ENCODE measurements around the gene GHRHR. TPM values are rescaled to one million over a fixed set of nuclear protein-coding genes. Genes with fewer than 3 reads are reported as not detected.

Gene GHRHR
- total RNA-seq, 2 experiments from 2014 or later: not detected

DNA sequence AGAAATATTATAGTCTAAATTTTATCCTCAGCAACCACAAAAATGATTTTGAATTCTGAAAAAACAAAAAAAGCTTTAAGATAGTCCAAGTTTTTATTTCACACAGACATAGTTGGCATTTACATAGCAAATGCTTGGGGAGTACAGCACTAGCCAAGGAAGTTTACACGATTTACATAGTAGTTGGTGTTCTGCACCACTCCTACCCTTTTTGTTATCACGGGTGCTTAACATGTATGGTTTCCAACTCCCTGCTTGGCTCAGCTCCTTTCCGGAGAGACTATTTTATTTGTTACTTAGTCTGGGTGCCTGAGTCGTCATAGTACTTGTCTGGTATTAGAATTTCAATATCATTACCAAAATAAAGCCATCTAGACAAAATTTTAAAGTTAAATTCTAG lies 8.8 kb upstream of the GHRHR start:
- Mint-ChIP-seq H3K27ac (no peak overlapping the region), H3K27me3 (peaks cover 23% of the 10 kb centered on the region), H3K4me1 (no peaks in the 10 kb centered on the region), H3K4me3 (no peak overlapping the region), H3K36me3 (ENCODE audit: low read depth) (no peaks in the 10 kb centered on the region), H3K9me3 (no peaks in the 10 kb centered on the region)
- DNase-seq: no peak
- POLR2A ChIA-PET: no interaction called here
- CTCF ChIA-PET: interaction anchor here (1.2 kb wide), 1 partner anchor 17 kb away, joined by 3 read pairs; no protein-coding TSS in a partner anchor

DNA sequence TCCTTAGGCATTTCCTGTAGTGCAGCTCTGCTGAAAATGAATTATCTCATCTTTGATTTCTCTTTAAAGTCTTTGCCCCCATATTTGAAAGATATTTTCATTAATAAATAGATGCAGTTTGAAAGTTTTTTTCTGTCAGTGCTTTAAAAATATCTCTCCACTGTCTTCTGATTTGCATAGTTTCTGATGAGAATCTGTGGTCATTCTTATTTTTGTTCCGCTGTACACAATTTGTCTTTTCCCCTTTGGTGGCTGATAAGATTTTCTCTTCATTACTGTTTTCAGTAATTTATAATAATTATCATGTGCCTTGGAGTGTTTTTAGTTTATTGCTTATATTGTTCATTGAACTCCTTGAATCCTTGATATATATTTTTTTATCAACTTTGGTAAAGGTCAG lies 7.0 kb upstream of the GHRHR start:
- ChIA-PET POLR2A (interaction anchor here (0.6 kb wide), 1 partner anchor 882 kb away, joined by 3 read pairs; no protein-coding TSS in a partner anchor), CTCF (no interaction called here)
- Mint-ChIP-seq H3K27me3 (peaks cover 17% of the 10 kb centered on the region), H3K36me3 (ENCODE audit: low read depth) (no peaks in the 10 kb centered on the region), H3K9me3 (no peaks in the 10 kb centered on the region), H3K4me1 (no peaks in the 10 kb centered on the region), H3K4me3 (no peak overlapping the region), H3K27ac (no peak overlapping the region)
- no peak for DNase-seq

DNA sequence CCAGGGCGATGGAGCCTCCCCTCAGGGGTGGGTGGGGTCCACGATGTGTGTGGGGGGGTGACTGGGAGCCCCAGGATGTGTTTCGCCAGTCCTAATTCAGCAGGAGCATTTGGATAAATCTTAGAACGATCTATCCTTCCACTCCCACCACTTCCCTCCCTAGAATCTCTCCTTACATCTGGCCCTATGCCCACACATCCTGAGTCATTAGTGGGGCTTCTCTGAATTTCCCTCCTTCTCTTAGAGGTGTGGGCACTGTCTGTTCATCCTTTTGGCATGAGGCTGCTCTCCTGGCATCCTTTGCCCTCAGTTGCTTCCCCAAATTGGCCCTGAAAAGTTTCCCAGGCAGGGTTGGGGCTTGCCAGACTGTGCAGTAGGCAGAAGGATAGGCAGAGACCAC lies 1.6 kb downstream of the GHRHR start:
- H3K4me1 Mint-ChIP-seq: no peaks in the 10 kb centered on the region
- no peaks in the 10 kb centered on the region for H3K9me3 Mint-ChIP-seq
- H3K27ac Mint-ChIP-seq: no peak overlapping the region
- H3K4me3 Mint-ChIP-seq: no peak overlapping the region
- ChIA-PET CTCF (interaction anchor here (0.8 kb wide), 1 partner anchor 8 kb away, joined by 3 read pairs; no protein-coding TSS in a partner anchor), POLR2A (no interaction called here)
- H3K27me3 Mint-ChIP-seq: peaks cover 5% of the 10 kb centered on the region
- H3K36me3 Mint-ChIP-seq (ENCODE audit: low read depth): no peaks in the 10 kb centered on the region
- no peak for DNase-seq

DNA sequence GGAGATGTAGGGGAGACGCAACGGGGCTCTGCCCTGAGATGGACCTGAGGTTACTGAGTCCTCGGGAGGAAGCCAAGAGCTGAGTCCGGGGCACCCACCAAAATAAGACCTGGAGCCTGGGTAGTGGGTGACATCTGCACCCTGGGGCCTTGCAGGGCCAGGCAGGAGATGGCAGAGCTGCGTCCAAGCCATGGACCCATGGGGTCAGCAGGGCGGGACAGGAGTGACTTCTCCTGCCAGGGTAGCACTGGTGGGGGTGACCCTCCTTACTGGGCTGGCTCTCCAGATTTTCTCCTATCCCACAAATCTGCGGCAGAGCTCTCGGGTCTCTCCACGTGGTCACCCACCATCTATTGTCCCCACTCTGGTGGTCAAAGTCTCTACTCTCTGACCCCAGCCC lies 2.1 kb downstream of the GHRHR start:
- POLR2A ChIA-PET: no interaction called here
- peaks cover 5% of the 10 kb centered on the region for H3K27me3 Mint-ChIP-seq
- H3K36me3 Mint-ChIP-seq (ENCODE audit: low read depth): no peaks in the 10 kb centered on the region
- H3K27ac Mint-ChIP-seq: no peak overlapping the region
- no peaks in the 10 kb centered on the region for H3K9me3 Mint-ChIP-seq
- DNase-seq: no peak
- H3K4me3 Mint-ChIP-seq: no peak overlapping the region
- H3K4me1 Mint-ChIP-seq: no peaks in the 10 kb centered on the region
- CTCF ChIA-PET: no interaction called here

DNA sequence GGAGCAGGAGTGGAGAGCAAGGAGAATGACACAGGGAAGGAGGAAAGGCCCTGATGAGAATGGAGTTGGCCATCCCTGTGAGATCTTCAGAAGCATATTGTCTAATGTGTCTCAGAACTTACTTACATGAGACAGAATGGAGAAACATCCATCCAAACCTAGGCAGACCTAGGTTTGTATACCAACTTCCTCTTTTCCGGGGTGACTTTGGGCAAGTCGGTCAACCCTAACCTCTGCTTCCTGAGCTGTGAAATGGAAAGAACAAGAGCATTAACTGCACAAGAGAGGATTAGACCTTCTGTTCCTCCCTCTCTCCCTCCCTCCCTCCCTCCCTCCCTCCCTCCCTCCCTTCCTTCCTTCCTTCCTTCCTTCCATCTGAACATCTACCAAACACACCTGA lies 4.5 kb downstream of the GHRHR start:
- no peak overlapping the region for H3K27ac Mint-ChIP-seq
- CTCF ChIA-PET: no interaction called here
- H3K9me3 Mint-ChIP-seq: no peaks in the 10 kb centered on the region
- peaks cover 11% of the 10 kb centered on the region for H3K27me3 Mint-ChIP-seq
- H3K4me3 Mint-ChIP-seq: no peak overlapping the region
- no peak for DNase-seq
- no peaks in the 10 kb centered on the region for H3K36me3 Mint-ChIP-seq (ENCODE audit: low read depth)
- POLR2A ChIA-PET: no interaction called here
- peaks cover under 1% of the 10 kb centered on the region for H3K4me1 Mint-ChIP-seq

DNA sequence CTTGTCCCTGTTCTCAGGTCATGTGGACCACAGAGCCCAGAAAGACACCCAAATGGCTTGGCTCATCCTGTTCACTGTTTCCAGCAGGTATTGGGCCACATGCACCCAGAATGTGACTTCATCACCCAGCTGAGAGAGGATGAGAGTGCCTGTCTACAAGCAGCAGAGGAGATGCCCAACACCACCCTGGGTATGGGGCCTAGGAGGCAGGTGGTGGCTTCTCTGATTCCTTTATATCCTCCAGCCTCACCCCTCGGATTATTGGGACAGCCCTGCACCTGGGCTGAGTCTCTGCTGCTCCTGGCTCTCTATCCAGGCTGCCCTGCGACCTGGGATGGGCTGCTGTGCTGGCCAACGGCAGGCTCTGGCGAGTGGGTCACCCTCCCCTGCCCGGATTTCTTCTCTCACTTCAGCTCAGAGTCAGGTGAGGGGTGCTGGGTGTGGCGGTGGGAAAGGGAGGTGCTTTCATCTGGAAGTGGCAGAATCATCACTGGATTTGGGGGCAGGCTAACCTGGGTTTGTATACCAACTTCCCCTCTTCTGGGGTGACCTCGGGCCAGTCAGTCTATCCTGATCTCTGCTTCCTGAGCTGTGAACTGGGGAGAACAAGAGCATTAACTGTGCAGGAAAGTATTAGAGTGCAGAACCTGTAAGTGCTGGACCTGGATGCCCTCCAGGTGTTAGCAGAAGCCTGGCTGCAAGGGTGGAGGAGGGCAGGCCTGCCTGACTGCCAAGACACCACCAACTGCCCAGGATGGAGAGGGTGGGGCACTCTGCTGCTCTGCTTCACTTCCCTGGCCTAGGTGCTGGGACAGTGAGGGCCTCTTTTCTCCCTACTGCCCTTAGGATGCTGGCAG lies 5.2 kb downstream of the GHRHR start:
- no peak for DNase-seq
- no peak overlapping the region for H3K27ac Mint-ChIP-seq
- H3K4me1 Mint-ChIP-seq: peaks cover 2% of the 10 kb centered on the region
- CTCF ChIA-PET: no interaction called here
- H3K9me3 Mint-ChIP-seq: no peaks in the 10 kb centered on the region
- peaks cover 14% of the 10 kb centered on the region for H3K27me3 Mint-ChIP-seq
- H3K36me3 Mint-ChIP-seq (ENCODE audit: low read depth): no peaks in the 10 kb centered on the region
- no peak overlapping the region for H3K4me3 Mint-ChIP-seq
- POLR2A ChIA-PET: no interaction called here

DNA sequence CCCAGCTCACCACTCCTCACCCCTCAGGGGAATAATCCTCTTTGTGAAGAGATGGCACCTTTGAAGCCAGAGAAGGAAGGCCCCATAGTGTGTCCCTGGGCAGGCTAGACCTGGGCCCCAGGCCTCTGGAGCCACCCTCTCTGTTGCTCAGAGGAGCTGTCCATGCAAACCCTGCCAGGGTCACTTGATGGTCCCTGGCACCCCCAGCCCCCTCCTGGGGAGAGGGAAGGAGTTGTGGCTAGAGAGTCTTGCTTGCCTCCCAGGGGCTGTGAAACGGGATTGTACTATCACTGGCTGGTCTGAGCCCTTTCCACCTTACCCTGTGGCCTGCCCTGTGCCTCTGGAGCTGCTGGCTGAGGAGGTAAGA lies 5.8 kb downstream of the GHRHR start:
- H3K4me3 Mint-ChIP-seq: no peak overlapping the region
- H3K36me3 Mint-ChIP-seq (ENCODE audit: low read depth): no peaks in the 10 kb centered on the region
- peaks cover 6% of the 10 kb centered on the region for H3K4me1 Mint-ChIP-seq
- ChIA-PET CTCF (interaction anchor here (1.7 to 2.4 kb wide), 2 partner anchors 14 to 153 kb away, joined by 7 to 11 read pairs; no protein-coding TSS in a partner anchor), POLR2A (no interaction called here)
- H3K27ac Mint-ChIP-seq: no peak overlapping the region
- DNase-seq: no peak
- H3K27me3 Mint-ChIP-seq: peaks cover 14% of the 10 kb centered on the region
- no peaks in the 10 kb centered on the region for H3K9me3 Mint-ChIP-seq

DNA sequence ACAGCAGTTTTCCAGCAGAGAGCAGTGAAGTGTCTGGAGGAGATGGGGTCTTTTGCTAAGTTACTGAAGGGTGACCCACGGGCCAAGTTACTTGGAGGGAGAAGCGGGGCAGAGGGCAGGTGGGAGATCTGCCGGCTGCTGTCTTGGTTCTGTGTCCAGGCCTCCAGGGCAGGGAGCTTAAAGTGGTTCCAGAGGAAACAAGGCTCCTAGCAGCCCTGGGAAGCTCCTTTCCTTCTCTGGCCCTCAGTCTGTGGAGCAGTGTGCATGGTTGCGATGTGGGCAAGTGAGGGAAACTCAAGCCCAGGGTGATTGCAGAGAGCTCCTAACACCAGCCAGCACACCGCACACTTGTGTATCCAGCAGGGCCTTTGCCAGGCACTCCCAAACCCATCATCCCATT lies 6.3 kb downstream of the GHRHR start:
- Mint-ChIP-seq H3K9me3 (no peaks in the 10 kb centered on the region), H3K36me3 (ENCODE audit: low read depth) (no peaks in the 10 kb centered on the region), H3K27ac (no peak overlapping the region), H3K4me3 (no peak overlapping the region), H3K27me3 (peaks cover 14% of the 10 kb centered on the region), H3K4me1 (peaks cover 10% of the 10 kb centered on the region)
- POLR2A ChIA-PET: no interaction called here
- CTCF ChIA-PET: interaction anchor here (1.7 to 2.4 kb wide), 2 partner anchors 13 to 153 kb away, joined by 7 to 11 read pairs; no protein-coding TSS in a partner anchor
- no peak for DNase-seq

DNA sequence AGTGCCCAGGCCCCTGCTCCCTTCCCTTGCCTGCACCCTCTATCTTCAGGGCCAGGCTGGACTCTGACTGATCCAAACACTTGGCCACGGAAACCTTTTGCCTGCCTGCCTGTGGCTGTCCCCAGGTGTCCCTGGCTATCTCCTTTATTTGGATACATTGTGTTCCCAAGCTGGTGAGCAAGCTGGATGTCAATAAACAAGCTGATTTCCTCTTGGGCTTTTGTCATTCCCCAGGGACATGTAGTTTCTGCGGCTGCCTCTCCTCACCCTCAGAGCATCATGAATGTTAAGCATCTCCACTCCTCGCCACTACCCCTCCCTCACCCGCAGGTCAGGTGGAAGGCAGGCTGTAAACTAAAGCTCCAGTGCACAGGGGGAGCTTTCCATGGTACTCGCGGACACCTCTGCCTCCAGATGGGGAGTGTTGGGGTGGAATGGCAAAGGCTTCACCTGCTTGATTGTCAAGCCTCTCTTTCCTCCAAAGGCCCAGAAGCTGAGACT lies 6.9 kb downstream of the GHRHR start:
- H3K4me1 Mint-ChIP-seq: peaks cover 10% of the 10 kb centered on the region
- no peak overlapping the region for H3K4me3 Mint-ChIP-seq
- ChIA-PET POLR2A (no interaction called here), CTCF (interaction anchor here (0.6 to 2.4 kb wide), 3 partner anchors 13 to 152 kb away, joined by 3 to 11 read pairs (median 7); no protein-coding TSS in a partner anchor)
- no peak overlapping the region for H3K27ac Mint-ChIP-seq
- H3K27me3 Mint-ChIP-seq: peaks cover 14% of the 10 kb centered on the region
- no peaks in the 10 kb centered on the region for H3K9me3 Mint-ChIP-seq
- no peak for DNase-seq
- H3K36me3 Mint-ChIP-seq (ENCODE audit: low read depth): no peaks in the 10 kb centered on the region

DNA sequence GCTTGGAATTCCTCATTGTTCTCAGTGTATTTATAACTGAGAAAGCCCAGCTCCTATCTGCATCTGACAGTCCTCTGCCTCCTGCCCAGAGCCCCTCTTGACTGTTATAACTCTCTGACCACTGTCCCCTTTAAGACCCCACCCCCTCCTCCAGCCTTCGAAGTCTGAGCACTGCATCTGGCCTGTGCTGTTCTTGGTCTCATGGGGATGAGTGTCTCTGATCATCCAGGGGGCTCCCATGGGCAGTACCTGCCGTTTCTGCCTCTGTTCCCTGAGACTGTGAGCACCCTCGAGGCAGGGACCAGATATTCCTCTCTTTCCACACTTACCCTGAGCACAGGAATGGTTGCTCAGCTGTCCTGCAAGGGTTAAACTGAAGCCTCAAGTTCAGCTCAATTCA lies 7.7 kb downstream of the GHRHR start:
- ChIA-PET POLR2A (no interaction called here), CTCF (interaction anchor here (0.6 to 2.4 kb wide), 3 partner anchors 12 to 151 kb away, joined by 3 to 11 read pairs (median 7); no protein-coding TSS in a partner anchor)
- no peak for DNase-seq
- H3K9me3 Mint-ChIP-seq: no peaks in the 10 kb centered on the region
- H3K27ac Mint-ChIP-seq: no peak overlapping the region
- H3K27me3 Mint-ChIP-seq: peaks cover 14% of the 10 kb centered on the region
- H3K4me3 Mint-ChIP-seq: no peak overlapping the region
- peaks cover 10% of the 10 kb centered on the region for H3K4me1 Mint-ChIP-seq
- no peaks in the 10 kb centered on the region for H3K36me3 Mint-ChIP-seq (ENCODE audit: low read depth)

DNA sequence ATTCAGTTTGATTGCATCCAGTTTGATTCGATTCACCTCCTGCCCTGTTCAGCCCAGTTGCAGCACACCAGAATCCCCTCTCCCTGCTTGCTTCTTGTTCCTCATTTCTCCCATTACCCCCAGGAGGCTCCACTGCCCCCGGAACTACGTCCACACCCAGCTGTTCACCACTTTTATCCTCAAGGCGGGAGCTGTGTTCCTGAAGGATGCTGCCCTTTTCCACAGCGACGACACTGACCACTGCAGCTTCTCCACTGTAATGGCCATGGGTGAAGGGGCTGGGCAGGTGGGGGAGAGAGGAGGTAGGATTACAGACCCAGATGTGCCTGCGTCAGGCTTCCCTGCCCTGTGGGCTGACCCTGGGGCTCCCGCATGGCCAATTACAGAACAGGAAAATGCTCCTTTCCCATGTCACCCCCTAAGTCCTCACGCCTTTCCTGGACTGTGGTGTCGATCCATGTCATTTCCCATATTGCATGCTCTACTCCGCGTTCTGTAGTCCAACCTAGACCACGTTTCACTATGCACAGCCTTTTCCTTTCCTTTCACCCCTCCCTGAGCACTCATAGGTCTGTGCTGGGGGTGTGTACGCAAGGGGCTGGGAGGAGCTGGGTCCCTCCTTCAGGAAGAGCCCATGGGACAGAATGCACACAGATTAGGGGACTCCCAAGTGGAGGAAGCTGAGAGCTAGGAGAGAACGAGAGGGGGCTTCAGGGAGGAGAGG lies 8.2 kb downstream of the GHRHR start:
- Mint-ChIP-seq H3K27ac (no peak overlapping the region), H3K4me1 (peaks cover 10% of the 10 kb centered on the region), H3K36me3 (ENCODE audit: low read depth) (no peaks in the 10 kb centered on the region), H3K4me3 (no peak overlapping the region), H3K27me3 (peaks cover 14% of the 10 kb centered on the region), H3K9me3 (no peaks in the 10 kb centered on the region)
- DNase-seq: no peak
- ChIA-PET CTCF (interaction anchor here (1.4 to 2.4 kb wide), 2 partner anchors 12 to 33 kb away, joined by 6 to 11 read pairs; no protein-coding TSS in a partner anchor), POLR2A (no interaction called here)

DNA sequence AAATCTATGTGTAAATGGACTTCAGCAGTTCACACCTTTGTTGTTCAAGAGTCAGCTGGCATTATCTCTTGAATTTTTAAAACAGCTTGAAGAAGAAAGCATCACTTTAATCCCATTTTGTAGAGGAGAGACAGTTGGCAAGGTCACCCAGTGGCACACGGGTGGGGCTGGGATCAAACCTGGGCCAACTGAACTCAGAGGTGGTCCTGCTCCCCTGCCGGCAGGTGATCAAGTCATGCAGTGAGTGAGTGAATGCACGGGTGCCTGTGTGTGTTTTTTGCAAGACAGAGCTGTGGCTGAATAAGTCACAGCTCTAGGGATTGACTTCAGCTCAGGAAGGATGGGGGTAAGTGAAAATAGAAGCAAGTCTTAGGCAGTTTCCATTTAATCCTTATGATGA lies 9.5 kb downstream of the GHRHR start:
- H3K36me3 Mint-ChIP-seq (ENCODE audit: low read depth): no peaks in the 10 kb centered on the region
- ChIA-PET CTCF (interaction anchor here (0.5 to 1.7 kb wide), 7 partner anchors 8 to 154 kb away, joined by 3 to 10 read pairs (median 4); no protein-coding TSS in a partner anchor), POLR2A (no interaction called here)
- no peak for DNase-seq
- no peaks in the 10 kb centered on the region for H3K9me3 Mint-ChIP-seq
- H3K4me3 Mint-ChIP-seq: no peak overlapping the region
- H3K27ac Mint-ChIP-seq: peak overlapping the region; percentile 22
- H3K27me3 Mint-ChIP-seq: peaks cover 17% of the 10 kb centered on the region
- H3K4me1 Mint-ChIP-seq: peaks cover 10% of the 10 kb centered on the region
